Sigmoid colon (tissue), 3 donors: ENCODE measurements around the gene LUZP1.

Experiments
- CTCF ChIP-seq, 4 experiments: fragments of 450-650 bp in 3 of 4; fragments of 200-600 bp in 1 of 4; IDR thresholded peaks; one replicate each; pipeline ENCODE4 v1.5.1; 2016 to 2019; ENCODE audit warnings: antibody characterized with exemption in 4 of 4, mild to moderate bottlenecking in 3 of 4, moderate library complexity in 2 of 4
- POLR2A ChIP-seq, 2 donors: fragments of 450-650 bp; IDR thresholded peaks; one replicate each; pipeline ENCODE4 v1.6.1; 2016; ENCODE audit warnings: antibody characterized with exemption in 2 of 2, mild to moderate bottlenecking in 2 of 2, moderate library complexity in 2 of 2

GRCh38 chr1:23050201-23050600 is 118.5 kb downstream of the LUZP1 start:
- TF ChIP-seq CTCF (IDR thresholded peaks at IDR 0.05): no peak
- no peak for TF ChIP-seq POLR2A (IDR thresholded peaks at IDR 0.05)
